Spleen (tissue), 11 donors: ENCODE measurements around the gene TPM4. TPM values are rescaled to one million over a fixed set of nuclear protein-coding genes. Genes with fewer than 3 reads are reported as not detected.
"Not testable (repeated sequence)": the region's sequence is repeated elsewhere in the genome, so short reads cannot be mapped to it uniquely, and the experiment has no call there.

Experiments
- DNase-seq: peaks from one replicate; pipeline ENCODE4 v3.0.0-alpha.2; 2020
- H3K27ac ChIP-seq, 8 donors: fragments of 200-600 bp; sonication (generic) in 7 of 8; 1 replicate in 4 of 8; 2 replicates in 4 of 8; pipeline versions ENCODE4 v1.5.0 to v1.8.0; 2016 to 2021; ENCODE audit warnings: inconsistent platforms in 4 of 8, mild to moderate bottlenecking in 4 of 8, moderate library complexity in 1 of 8
- H3K27me3 ChIP-seq, 7 donors: fragments of 200-600 bp; sonication (generic) in 6 of 7; replicated peaks in 1 of 7; 1 replicate in 4 of 7; 2 replicates in 3 of 7; pipeline versions ENCODE4 v1.5.0 to v1.8.0; 2016 to 2021; ENCODE audit warnings: inconsistent platforms in 3 of 7, mild to moderate bottlenecking in 1 of 7
- H3K36me3 ChIP-seq, 6 donors: fragments of 200-600 bp; sonication (generic) in 5 of 6; 1 replicate in 4 of 6; 2 replicates in 2 of 6; pipeline versions ENCODE4 v1.5.0 to v1.8.0; 2016 to 2021; ENCODE audit warnings: inconsistent platforms in 2 of 6
- H3K4me1 ChIP-seq, 6 donors: fragments of 200-600 bp; sonication (generic) in 5 of 6; 1 replicate in 3 of 6; 2 replicates in 3 of 6; pipeline versions ENCODE4 v1.5.0 to v1.8.0; 2016 to 2021; ENCODE audit warnings: inconsistent platforms in 3 of 6
- H3K4me3 ChIP-seq, 8 donors: fragments of 200-600 bp; sonication (generic) in 7 of 8; 1 replicate in 4 of 8; 2 replicates in 4 of 8; pipeline versions ENCODE4 v1.5.0 to v1.8.0; 2016 to 2021; ENCODE audit warnings: inconsistent platforms in 4 of 8, mild to moderate bottlenecking in 4 of 8, moderate library complexity in 2 of 8
- H3K9me3 ChIP-seq, 8 donors: fragments of 200-600 bp; sonication (generic) in 7 of 8; 1 replicate in 4 of 8; 2 replicates in 4 of 8; pipeline versions ENCODE4 v1.5.0 to v1.8.0; 2016 to 2021; ENCODE audit warnings: inconsistent platforms in 4 of 8
- POLR2A ChIP-seq, 3 donors: fragments of 450-650 bp; IDR thresholded peaks; one replicate each; pipeline ENCODE4 v1.5.1; 2017; ENCODE audit warnings: antibody characterized with exemption in 3 of 3, mild to moderate bottlenecking in 1 of 3
- POLR2AphosphoS5 ChIP-seq, 3 donors: sonication (generic); formaldehyde crosslinking; IDR thresholded peaks; one replicate each; pipeline ENCODE4 v1.5.1; 2017; ENCODE audit warnings: antibody characterized with exemption in 3 of 3
- WGBS, 5 donors: extraction: QIAGEN DNeasy Blood & Tissue Kit in 3 of 5; methylation state at CpG; one replicate each; pipeline versions ENCODE4 v1.1.5 to v1.1.7; 2013 to 2018; 5-methylcytosine and 5-hydroxymethylcytosine counted together
- intact Hi-C: fragments of 100-400 bp; cut with DNase I; formaldehyde crosslinking; loops from one replicate; pipeline ENCODE4 v1.15.0; 2023; ENCODE audit warnings: low total_unique reads
- polyA plus RNA-seq, 3 donors: library from polyadenylated mRNA; stranded (reverse); fragments of 200-250 nt; gene quantifications; one replicate each; pipeline ENCODE4 v1.2.1, GENCODE V29; 2013
- total RNA-seq, 7 donors: library from RNA; depleted of rRNA in 3 of 7; stranded (reverse); fragments of >200 nt in 3 of 7; fragmentation: NEBNext Ultra II Directional in 4 of 7; extraction: Animal tissue kit (Norgen Biotek cat#: 25700) in 4 of 7; gene quantifications; one replicate each; pipeline versions ENCODE4 v1.1.0 to v1.2.1, GENCODE V29; 2016 to 2021
- TF ChIP-seq, protein P1 (sequence below), 11 experiments: fragments of 200-600 bp in 7 of 11; fragments of 450-650 bp in 4 of 11; sonication (generic) in 4 of 11; IDR thresholded peaks in 8 of 11; conservative IDR thresholded peaks in 3 of 11; 1 replicate in 7 of 11; 2 replicates in 4 of 11; pipeline versions ENCODE4 v1.4.0 to v1.8.0; 2016 to 2021; ENCODE audit warnings: antibody characterized with exemption in 11 of 11, inconsistent platforms in 4 of 11, mild to moderate bottlenecking in 1 of 11
- donor health status: healthy with polysubstance abuse.
- donor health status: DM: no; HTN: no; CAD: no; lungs with moderate emphysema.
- donor health status: DM: no; HTN: no; CAD: no.
- donor health status: Bipolar disorder and iron deficiency.
- donor health status: healthy.
- donor health status: DM: no; HTN: no; CAD: no.
- donor health status: DM: yes; HTN: yes; CAD: no.

The TPM4 gene
- total and polyA plus RNA-seq, 10 donors: 181 to 760 (median 418) TPM

DNA sequence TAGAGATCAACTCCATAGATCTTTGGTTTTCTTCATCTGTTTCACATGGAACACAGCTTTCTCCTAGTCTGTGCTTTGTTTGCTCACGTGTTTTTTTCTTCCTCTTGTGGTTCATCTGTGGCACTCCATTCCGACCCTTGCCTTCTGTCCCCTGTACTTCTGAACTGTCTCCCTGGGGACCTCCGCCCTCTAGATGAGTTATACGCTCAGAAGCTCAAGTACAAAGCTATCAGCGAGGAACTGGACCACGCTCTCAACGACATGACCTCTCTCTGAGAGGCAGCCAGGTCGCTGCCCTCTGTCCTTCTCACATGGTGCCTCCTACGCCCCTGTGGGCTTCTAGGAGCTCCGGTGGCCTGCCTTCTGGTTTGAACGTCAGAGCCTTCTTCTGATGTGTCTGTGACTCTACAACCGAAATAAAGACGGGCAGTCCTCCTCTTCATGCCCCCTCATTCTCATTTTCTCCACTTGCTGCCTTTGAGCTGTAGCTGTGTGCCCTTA is 18.8 kb downstream of the TPM4 start:
- WGBS, 5 donors: 47 to 61% (median 57%) methylated on average over 13 of the region's 13 CpGs
- peaks cover 6 to 81% (median 49%) of the 10 kb centered on the region in 6 donors for H3K4me1 ChIP-seq
- H3K9me3 ChIP-seq: no peaks in the 10 kb centered on the region
- intact Hi-C loops: no loop called here
- H3K4me3 ChIP-seq: no peak overlapping the region
- DNase-seq: no peak
- TF ChIP-seq, protein P1, sequence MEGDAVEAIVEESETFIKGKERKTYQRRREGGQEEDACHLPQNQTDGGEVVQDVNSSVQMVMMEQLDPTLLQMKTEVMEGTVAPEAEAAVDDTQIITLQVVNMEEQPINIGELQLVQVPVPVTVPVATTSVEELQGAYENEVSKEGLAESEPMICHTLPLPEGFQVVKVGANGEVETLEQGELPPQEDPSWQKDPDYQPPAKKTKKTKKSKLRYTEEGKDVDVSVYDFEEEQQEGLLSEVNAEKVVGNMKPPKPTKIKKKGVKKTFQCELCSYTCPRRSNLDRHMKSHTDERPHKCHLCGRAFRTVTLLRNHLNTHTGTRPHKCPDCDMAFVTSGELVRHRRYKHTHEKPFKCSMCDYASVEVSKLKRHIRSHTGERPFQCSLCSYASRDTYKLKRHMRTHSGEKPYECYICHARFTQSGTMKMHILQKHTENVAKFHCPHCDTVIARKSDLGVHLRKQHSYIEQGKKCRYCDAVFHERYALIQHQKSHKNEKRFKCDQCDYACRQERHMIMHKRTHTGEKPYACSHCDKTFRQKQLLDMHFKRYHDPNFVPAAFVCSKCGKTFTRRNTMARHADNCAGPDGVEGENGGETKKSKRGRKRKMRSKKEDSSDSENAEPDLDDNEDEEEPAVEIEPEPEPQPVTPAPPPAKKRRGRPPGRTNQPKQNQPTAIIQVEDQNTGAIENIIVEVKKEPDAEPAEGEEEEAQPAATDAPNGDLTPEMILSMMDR (IDR thresholded peaks at IDR 0.05 in 8 of 11, conservative IDR thresholded peaks at IDR 0.05 in 3 of 11): no peak
- TF ChIP-seq POLR2A (IDR thresholded peaks at IDR 0.05) (no peak), POLR2AphosphoS5 (IDR thresholded peaks at IDR 0.05) (peak in 2 of 3 donors; percentile 69 to 80)
- H3K27ac ChIP-seq: peak overlapping the region; percentile 10 to 73 (median 60)
- peaks cover 16 to 100% (median 97%) of the 10 kb centered on the region in 6 donors for H3K36me3 ChIP-seq
- no peaks in the 10 kb centered on the region for H3K27me3 ChIP-seq

GRCh38 chr19:16096280-16096855 is 20.1 kb downstream of the TPM4 start:
- intact Hi-C loops: no loop called here
- H3K27ac ChIP-seq: peak overlapping the region; percentile 1 to 73 (median 41)
- no peaks in the 10 kb centered on the region for H3K9me3 ChIP-seq
- H3K27me3 ChIP-seq: no peaks in the 10 kb centered on the region
- DNase-seq: no peak
- 60 to 76% (median 62%) methylated on average over 10 of the region's 10 CpGs for WGBS, 5 donors
- TF ChIP-seq, protein P1 (IDR thresholded peaks at IDR 0.05 in 8 of 11, conservative IDR thresholded peaks at IDR 0.05 in 3 of 11): peak in 1 of 11 experiments; percentile 6
- TF ChIP-seq POLR2AphosphoS5 (IDR thresholded peaks at IDR 0.05) (peak in 1 of 3 donors; percentile 42), POLR2A (IDR thresholded peaks at IDR 0.05) (no peak)
- H3K4me3 ChIP-seq: no peak overlapping the region
- peaks cover 6 to 73% (median 46%) of the 10 kb centered on the region in 6 donors for H3K4me1 ChIP-seq
- peaks cover 14 to 100% (median 97%) of the 10 kb centered on the region in 6 donors for H3K36me3 ChIP-seq

- Histone ChIP-seq H3K4me1 (peaks cover 6 to 58% (median 36%) of the 10 kb centered on the region in 6 donors), H3K27ac (peak overlapping the region in 4 of 8 donors; percentile 17 to 59 (median 23)), H3K36me3 (peaks cover 8 to 100% (median 97%) of the 10 kb centered on the region in 6 donors), H3K27me3 (no peaks in the 10 kb centered on the region), H3K9me3 (no peaks in the 10 kb centered on the region), H3K4me3 (no peak overlapping the region)
- no peak for TF ChIP-seq POLR2A (IDR thresholded peaks at IDR 0.05)
- TF ChIP-seq, protein P1 (IDR thresholded peaks at IDR 0.05 in 8 of 11, conservative IDR thresholded peaks at IDR 0.05 in 3 of 11): no peak
- no peak for TF ChIP-seq POLR2AphosphoS5 (IDR thresholded peaks at IDR 0.05)
- 81 to 92% (median 88%) methylated on average over 6 of the region's 6 CpGs for WGBS, 5 donors
- intact Hi-C loops: no loop called here
- DNase-seq: no peak
These were observed 22.1 kb downstream of the TPM4 start for GRCh38 chr19:16098416-16098768.

DNA sequence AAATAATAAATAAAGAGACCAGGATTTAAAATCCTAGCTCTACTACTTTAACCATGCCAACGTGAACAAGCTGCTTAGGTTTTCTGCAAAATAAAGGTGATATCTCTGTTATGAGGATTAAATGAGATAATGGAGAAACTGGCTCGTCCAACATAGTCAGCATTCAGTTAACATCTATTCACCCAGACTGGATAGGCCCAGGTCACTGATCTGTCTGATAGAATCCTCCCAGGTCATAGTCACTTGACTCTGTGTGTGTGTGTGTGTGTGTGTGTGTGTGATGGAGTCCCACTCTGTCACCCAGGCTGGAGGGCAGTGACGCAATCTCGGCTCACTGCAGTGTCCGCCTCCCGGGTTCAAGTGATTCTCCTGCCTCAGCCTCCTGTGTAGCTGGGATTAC is 22.5 kb downstream of the TPM4 start:
- Histone ChIP-seq H3K36me3 (peaks cover 8 to 100% (median 97%) of the 10 kb centered on the region in 6 donors), H3K9me3 (no peaks in the 10 kb centered on the region), H3K4me3 (no peak overlapping the region), H3K27me3 (no peaks in the 10 kb centered on the region), H3K4me1 (peaks cover 6 to 58% (median 34%) of the 10 kb centered on the region in 6 donors), H3K27ac (peak overlapping the region in 2 of 8 donors; percentile 17 to 20)
- no peak for DNase-seq
- TF ChIP-seq, protein P1 (IDR thresholded peaks at IDR 0.05 in 8 of 11, conservative IDR thresholded peaks at IDR 0.05 in 3 of 11): no peak
- TF ChIP-seq POLR2A (IDR thresholded peaks at IDR 0.05): no peak
- TF ChIP-seq POLR2AphosphoS5 (IDR thresholded peaks at IDR 0.05): no peak
- intact Hi-C loops: no loop called here
- 93 to 99% (median 95%) methylated on average over 6 of the region's 6 CpGs for whole genome bisulfite sequencing, 5 donors

- H3K9me3 ChIP-seq, DNase-seq, intact Hi-C loops, H3K27me3 ChIP-seq, H3K4me3 ChIP-seq: not testable (repeated sequence)
- 84 to 92% (median 90%) methylated on average over 8 of the region's 8 CpGs for WGBS, 5 donors
- H3K36me3 ChIP-seq: peaks cover 8 to 100% (median 95%) of the 10 kb centered on the region in 6 donors
- peaks cover under 1 to 58% (median 35%) of the 10 kb centered on the region in 6 donors for H3K4me1 ChIP-seq
- H3K27ac ChIP-seq: peak overlapping the region in 1 of 8 donors; percentile 17
These were observed 23.1 kb downstream of the TPM4 start for GRCh38 chr19:16099314-16099965.
